GM19467 (cell line): Measurements from ENCODE around the gene GLI1.
A peak's percentile ranks its signal among the peaks of the same experiment; 100 is the strongest.
"Not testable (repeated sequence)": the region's sequence is repeated elsewhere in the genome, so short reads cannot be mapped to it uniquely, and the experiment has no call there.

Experiments
- ATAC-seq: cut with Tn5 transposase; IDR thresholded peaks from one replicate; pipeline ENCODE4 v1.9.1; 2021; ENCODE audit warnings: mild to moderate bottlenecking, moderate library complexity; ENCODE audit not compliant: unreplicated experiment

Gene GLI1

DNA sequence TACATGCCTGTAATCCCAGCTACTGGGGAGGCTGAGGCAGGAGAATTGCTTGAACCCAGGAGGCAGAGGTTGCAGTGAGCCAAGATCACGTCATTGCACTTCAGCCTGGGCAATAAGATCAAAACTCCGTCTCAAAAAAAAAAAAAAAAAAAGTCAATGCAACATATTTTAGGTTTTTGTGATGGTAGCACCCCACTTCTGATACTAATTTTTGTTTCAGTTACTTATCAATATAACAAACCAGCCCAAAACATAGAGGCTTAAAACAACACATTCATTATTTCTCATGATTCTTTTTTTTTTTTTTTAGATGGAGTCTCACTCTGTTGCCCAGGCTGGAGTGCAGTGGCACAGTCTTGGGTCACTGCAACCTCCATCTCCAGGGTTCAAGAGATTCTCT, 18.2 kb upstream of the GLI1 start:
- ATAC-seq: not testable (repeated sequence)

DNA sequence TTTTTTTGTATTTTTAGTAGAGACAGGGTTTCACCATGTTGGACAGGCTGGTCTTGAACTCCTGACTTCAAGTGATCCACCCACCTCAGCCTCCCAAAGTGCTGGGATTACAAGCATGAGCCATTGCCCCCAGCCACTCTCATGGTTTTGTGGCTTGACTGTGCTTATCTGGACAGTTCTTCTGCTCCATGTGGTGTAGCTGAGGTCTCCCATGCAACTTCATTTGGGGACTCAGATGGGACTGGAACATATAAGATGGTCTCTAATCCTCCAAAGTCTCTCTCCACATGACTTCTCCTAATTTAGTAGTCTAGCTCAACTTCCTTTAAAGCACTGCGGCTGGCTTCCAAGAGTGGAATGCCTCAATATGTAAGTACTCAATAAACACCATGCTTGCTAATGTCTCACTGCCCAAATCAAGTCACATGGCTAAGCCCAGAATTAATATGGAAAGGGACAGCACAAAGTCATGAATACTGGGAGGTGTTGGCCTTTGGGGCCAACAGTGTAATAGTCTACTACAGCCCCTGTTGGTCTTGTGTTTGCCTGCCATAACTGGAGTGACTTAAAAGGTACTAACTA, 17.6 kb upstream of the GLI1 start:
- ATAC-seq: no peak

DNA sequence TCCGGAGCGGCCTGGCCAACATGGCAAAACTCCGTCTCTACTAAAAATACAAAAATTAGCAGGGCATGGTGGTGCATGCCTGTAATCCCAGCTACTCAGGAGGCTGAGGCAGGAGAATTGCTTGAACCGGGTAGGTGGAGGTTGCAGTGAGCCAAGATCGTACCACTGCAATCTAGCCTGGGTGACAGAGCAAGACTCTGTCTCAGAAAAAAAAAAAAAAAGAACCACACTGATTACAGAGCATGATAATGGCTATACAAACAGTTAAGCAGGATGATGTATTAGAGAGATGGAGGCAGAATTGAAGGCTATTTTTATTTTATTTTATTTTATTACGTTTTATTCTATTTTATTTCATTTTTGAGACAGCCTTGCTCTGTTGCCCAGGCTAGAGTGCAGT, 15.2 kb upstream of the GLI1 start:
- not testable (repeated sequence) for ATAC-seq

DNA sequence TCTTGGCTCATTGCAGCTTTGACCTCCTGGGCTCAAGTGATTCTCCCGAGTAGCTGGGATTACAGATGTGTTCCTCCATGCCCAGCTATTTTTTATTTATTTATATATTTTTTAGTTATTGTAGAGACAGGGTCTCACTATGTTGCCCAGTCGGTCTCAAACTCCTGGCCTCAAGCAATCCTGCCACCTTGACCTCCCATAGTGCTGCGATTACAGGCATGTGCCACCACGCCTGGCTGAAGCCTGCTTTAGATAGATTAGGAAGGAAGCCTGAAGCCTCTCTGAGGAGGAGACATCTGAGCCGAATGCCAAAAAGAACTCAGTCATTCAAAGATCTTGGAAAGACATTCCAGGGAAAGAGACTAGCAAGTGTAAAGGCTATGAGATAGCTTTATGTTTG, 14.8 kb upstream of the GLI1 start:
- no peak for ATAC-seq

DNA sequence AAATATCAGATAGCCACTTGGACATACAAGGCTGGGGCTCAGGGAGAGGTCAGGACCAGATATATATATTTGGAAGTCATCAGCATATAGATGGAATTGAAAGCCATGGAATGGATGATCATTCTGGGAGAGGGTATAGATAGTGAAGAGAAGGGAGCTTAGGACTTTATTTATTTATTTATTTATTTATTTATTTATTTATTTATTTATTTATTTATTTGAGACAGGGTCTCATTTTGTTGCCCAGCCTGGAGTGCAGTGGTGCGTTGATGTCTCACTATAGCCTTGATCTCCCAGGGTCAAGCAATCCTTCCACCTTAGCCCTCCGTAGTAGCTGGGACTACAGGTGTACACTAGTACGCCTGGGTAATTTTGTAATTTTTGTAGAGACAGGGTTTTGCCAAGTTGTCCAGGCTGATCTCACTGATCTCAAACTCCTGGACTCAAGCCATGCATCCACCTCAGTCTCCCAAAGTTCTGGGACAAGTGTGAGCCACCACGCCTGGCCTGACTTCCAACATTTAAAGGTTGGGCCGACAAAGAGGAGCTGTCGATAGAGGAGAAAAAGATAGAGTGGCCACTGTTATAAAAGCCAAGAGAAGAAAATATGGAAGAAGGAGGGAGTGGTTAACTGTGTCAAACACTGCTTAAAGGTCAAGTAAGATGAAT, 13.2 kb upstream of the GLI1 start:
- ATAC-seq: no peak

DNA sequence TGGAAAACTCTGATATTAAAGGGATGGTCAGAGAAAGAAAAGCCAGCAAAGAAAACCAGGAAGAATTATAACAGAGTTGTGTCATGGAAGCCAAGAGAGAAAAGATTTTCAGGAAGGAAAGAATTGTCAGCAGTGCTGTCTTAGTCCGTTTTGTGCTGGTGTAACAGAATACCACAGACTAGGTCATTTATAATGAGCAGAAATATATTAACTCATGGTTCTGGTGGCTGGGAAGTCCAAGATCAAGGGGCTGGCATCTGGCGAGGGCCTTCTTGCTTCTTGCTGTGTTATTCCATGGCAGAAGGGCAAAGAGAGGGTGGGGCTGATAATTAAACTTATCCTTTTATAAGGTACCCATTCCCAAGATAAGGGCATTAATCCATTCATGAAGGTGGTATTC, 10.9 kb upstream of the GLI1 start:
- ATAC-seq: no peak

DNA sequence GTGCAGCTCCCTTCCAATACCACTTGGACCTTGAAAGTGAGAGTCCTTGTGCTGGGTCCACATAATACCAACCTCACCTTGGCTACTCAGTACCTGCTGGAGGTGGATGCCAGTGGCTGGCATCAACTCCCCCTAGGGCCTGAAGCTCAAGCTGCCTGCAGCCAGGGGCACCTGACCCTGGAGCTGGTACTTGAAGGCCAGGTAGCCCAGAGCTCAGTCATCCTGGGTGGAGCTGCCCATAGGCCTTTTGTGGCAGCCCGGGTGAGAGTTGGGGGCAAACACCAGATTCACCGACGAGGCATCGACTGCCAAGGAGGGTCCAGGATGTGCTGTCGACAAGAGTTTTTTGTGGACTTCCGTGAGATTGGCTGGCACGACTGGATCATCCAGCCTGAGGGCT, 10.2 kb upstream of the GLI1 start:
- no peak for ATAC-seq

DNA sequence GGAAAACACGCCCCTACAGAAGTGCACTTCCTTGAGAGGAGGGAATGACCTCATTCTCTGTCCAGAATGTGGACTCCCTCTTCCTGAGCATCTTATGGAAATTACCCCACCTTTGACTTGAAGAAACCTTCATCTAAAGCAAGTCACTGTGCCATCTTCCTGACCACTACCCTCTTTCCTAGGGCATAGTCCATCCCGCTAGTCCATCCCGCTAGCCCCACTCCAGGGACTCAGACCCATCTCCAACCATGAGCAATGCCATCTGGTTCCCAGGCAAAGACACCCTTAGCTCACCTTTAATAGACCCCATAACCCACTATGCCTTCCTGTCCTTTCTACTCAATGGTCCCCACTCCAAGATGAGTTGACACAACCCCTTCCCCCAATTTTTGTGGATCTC, 9.5 kb upstream of the GLI1 start:
- no peak for ATAC-seq

DNA sequence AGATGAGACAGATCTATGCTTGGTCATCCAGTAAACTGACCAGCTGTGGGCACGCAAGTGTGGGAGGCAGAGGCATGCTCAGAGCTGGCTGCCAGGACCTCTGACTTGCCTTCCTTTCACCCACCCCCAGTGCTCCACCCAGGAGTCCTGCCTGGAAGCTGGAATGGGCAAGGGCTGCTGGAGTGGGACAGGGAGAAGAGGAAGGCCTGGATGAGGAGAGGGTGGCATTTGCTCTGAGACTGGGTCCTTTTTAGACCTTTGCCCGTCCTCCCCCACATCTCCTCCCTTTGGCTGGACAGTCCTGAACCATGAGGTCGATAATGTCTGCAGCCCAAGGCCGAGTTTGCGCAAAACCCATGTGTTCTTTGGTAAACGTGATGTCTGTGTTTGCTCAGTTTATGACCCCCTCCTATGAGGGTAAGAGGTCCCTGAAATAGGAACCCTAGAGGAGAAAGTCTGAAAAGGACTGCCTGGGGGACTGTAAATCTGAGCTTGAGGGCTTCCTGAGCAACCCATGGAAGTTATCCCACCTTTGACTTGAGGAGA, 8.3 kb upstream of the GLI1 start:
- ATAC-seq: no peak

DNA sequence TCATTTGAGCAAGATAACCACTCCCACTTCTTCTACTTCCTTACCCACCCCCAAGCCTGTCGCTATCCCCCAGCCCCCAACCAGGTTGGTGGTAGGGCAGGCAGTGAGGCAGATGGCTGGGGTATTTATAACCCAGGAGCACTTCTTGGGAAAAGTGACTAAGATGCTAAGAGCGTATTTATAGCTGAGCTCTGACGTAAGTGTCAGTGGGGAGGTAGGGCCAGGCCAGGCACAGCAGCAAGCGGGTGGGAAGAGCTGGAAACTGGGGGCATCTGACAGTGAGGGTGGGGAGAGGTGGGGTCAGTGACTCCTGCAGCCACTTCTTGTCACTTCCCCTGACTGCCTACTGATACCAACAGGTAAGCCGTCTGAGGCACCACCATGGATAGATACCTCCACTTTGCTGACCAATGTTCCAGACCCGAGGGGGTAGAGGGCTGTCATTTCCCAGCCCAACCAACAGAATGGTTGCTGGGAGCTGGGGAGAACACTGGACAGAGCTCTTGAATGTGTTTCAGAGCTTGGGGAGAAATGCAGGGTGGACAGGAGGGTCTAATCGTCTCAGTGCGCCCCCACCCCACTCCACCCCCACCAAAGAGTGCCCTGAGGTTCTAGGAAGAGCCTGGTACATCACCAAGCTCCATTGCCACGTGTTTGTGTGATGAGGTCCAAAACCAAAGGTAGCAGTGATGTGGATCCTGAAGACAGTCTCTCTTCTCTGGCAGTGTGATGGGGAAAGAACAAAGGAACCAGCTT, 7.2 kb upstream of the GLI1 start:
- ATAC-seq: no peak

DNA sequence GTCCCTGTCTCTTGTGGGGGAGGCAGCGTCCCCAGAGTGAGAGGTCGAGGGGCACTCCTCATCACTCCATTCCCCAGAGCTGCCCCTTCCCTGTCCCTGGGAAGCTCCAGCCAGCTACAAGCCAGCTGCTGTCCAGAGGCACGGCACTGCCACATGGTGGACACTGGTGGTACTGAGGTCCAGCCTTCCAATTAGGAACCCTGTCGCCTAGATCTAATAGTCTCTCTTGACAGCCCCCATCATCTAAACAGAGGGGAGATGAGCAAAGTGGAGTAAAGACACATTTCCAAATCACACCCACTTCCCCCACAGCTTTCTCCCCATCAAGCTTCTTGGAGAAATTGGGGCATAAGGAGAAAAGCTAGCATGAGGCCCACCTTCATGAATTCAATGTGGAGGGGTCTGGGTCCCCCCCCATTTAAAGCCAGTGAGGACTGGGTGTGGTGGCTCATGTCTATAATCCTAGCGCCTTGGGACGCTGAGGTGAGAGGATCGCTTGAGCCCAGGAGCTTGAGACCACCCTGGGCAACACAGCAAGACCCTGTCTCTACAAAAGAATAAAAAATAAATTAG, 6.6 kb upstream of the GLI1 start:
- ATAC-seq: no peak

DNA sequence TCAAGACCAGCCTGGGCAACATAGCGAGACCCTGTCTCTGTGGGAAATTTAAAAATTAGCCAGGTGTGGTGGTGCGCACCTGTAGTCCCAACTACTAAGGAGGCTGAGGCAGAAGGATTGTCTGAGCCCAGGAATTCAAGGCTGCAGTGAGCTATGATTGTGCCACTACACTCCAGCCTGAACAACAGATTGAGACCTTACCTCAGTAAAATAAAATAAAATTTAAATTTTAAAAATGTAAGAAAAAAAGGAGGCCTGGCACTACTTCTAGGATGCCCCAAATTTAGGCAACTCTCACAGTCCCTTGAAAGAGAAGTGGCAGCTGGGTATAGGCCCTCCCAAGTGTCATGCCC, 5.4 kb upstream of the GLI1 start:
- no peak for ATAC-seq

DNA sequence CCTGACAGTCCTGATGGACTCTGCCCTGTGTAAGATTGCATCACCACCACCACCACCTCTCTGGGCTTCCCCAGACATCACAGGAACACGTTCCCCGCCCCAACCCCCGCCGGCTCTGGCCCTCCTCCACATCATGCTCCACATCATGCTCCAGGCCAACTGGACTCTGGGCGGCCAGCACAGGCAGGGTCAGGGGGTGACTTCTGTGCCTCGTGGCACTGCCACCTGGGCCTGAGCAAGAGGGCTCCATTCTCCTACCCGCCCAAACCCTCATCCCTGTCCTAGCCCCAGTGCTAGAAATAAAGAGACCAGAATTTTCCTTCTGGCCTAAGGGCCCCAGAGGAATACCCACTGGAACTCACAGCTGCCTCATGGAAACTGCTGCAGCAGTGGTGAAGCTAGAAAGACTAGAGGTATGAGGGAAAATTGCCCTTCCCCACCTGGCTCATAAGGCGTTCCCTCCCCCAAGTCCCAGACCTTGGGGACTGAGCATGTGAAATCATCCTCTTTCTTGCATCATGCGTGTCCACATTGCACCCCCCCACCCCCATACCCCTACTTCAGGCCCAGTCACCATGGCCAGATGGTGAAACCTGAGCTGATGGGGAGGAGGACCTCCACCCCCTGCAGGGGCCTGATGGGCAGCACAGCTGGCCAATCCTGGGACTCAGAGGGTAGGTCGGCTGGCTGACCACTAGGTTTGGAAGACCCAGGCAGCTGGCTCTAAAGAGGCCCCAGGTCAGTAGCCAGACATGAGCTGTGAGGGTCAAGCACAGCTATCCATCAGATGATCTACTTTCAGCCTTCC, 4.8 kb upstream of the GLI1 start, which contains the start of gene INHBE:
INHBE (plus strand) TSS at position 742 of the 808 bp plus-strand sequence. CDS start 230 bp downstream, outside the sequence.
- ATAC-seq: no peak

DNA sequence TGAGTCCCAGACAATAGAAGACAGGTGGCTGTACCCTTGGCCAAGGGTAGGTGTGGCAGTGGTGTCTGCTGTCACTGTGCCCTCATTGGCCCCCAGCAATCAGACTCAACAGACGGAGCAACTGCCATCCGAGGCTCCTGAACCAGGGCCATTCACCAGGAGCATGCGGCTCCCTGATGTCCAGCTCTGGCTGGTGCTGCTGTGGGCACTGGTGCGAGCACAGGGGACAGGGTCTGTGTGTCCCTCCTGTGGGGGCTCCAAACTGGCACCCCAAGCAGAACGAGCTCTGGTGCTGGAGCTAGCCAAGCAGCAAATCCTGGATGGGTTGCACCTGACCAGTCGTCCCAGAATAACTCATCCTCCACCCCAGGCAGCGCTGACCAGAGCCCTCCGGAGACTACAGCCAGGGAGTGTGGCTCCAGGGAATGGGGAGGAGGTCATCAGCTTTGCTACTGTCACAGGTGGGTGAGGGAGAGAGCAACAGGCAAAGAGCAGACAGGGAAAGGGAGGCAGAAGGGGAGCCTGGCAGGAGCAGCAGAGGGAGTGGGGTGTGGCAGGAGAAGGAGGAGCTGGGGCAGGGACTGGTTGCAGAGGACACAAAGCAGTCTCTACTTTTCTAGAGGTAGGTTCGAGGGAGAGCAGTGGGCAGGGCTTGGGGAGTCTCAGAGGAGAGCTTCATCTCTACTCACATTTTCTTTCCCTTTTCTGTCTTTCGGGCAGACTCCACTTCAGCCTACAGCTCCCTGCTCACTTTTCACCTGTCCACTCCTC, 4.0 kb upstream of the GLI1 start:
- no peak for ATAC-seq

DNA sequence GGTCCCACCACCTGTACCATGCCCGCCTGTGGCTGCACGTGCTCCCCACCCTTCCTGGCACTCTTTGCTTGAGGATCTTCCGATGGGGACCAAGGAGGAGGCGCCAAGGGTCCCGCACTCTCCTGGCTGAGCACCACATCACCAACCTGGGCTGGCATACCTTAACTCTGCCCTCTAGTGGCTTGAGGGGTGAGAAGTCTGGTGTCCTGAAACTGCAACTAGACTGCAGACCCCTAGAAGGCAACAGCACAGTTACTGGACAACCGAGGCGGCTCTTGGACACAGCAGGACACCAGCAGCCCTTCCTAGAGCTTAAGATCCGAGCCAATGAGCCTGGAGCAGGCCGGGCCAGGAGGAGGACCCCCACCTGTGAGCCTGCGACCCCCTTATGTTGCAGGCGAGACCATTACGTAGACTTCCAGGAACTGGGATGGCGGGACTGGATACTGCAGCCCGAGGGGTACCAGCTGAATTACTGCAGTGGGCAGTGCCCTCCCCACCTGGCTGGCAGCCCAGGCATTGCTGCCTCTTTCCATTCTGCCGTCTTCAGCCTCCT, 3.4 kb upstream of the GLI1 start:
- ATAC-seq: no peak

DNA sequence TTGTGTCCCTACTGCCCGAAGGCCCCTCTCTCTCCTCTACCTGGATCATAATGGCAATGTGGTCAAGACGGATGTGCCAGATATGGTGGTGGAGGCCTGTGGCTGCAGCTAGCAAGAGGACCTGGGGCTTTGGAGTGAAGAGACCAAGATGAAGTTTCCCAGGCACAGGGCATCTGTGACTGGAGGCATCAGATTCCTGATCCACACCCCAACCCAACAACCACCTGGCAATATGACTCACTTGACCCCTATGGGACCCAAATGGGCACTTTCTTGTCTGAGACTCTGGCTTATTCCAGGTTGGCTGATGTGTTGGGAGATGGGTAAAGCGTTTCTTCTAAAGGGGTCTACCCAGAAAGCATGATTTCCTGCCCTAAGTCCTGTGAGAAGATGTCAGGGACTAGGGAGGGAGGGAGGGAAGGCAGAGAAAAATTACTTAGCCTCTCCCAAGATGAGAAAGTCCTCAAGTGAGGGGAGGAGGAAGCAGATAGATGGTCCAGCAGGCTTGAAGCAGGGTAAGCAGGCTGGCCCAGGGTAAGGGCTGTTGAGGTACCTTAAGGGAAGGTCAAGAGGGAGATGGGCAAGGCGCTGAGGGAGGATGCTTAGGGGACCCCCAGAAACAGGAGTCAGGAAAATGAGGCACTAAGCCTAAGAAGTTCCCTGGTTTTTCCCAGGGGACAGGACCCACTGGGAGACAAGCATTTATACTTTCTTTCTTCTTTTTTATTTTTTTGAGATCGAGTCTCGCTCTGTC, 2.7 kb upstream of the GLI1 start:
- no peak for ATAC-seq

DNA sequence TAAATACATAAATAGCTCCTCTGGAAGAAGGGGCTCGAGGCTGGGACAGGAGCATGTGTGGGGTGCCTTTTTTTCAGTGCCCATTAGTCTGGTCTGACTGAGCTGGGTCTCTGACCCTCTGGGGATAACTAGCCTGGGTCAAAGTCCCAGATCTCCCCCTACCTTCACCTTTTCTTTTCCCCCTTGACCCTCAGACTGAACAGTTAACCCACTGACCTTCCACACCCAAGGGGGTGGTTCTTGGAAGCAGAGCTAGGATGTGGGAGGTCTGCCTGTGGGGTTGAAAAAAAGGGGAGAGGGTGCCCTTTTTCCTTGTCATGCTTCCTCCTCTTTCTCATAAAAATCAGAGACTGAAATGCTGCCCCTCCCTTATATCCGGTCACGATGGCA, 925 bp upstream of the GLI1 start:
- no peak for ATAC-seq

DNA sequence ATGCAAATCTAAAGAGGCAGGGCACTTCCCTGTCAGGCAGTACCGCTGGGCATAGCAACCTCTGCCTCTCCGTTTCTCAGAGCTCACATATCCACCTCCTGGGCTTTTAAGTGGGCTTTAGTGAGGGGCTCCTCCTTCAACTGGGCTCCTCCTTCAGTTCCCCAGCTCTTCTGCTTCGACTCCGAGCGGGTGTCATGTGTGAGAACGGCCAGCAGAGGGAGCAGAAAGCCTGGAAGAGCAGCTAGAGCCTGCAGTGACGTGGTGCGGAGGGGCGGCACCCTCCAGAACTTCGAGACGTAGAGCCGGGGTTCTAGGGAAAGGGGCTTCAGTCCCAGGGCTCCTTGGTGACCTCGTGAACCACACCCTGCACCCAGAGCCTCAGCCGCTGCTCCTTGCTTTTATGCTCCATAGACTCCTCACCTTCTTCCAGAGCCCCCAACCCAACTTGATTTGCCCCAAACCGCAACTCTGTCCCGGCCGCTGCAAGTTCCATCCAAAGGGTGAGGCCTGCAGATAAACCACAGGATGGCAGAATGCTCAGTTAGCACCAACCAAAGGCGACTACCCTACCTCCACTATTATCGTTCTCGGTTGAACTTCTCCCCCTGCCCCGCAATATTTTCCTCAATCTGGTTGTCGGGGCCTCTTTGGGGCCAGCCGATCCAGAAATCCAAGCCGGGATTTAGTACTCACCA, 383 bp upstream of the GLI1 start:
- peak; percentile 45 for ATAC-seq

DNA sequence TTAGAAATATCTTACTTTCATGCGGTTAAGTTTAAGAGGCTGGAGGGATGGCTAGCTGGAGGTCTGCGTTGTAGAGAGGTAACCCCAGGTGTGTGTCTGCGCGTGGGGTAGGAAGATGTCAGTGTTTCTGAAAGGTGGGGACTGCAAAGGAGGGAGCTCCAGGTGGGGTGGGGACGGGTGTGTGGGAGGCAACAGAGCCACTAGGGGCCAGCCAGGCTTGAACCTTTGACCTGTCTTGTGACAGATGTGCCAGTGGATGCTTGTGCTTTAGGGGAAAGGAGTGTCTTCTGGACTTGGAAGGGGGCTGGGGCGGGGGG, 841 bp downstream of the GLI1 start:
- no peak for ATAC-seq
